NT2/D1 (cell line): ENCODE data around the gene INS.

Source experiments
- YY1 ChIP-seq: IDR thresholded peaks from 2 replicates; pipeline ENCODE4 v1.6.1; 2011; ENCODE audit not compliant: insufficient read length, insufficient read depth
- ZNF274 ChIP-seq: IDR thresholded peaks from 2 replicates; pipeline ENCODE4 v1.6.1; 2011; ENCODE audit warnings: mild to moderate bottlenecking, low read depth, low read length

DNA sequence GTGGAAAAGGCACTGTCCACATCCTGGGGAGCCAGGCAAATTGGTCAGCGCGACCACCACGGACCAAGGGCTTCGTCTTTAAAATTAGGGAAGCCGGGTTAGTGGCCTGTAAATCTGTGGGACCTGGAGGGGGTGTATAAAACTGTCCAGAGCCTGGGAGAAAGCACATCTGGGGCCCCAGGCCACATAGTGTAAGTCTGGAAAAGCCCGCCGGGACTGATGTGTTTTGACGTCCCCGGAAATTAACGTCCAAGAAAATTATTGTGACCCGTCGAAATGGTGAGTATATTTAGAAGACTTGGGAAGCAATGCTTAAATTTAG is 17.6 kb downstream of the INS start:
- TF ChIP-seq YY1: no peak
- TF ChIP-seq ZNF274: no peak
